ENCODE results near the gene VPS8. TPM values are rescaled to one million over a fixed set of nuclear protein-coding genes. Genes with fewer than 3 reads are reported as not detected.

VPS8 gene
- total RNA-seq, 1 donor from 2014 or later: 94.5 TPM

GRCh38 chr3:185075547-185075946 lies 263.6 kb downstream of the VPS8 start:
- Mint-ChIP-seq H3K4me1 (ENCODE audit: low read depth, unreplicated experiment) (peaks cover 19% of the 10 kb centered on the region), H3K27me3 (ENCODE audit: unreplicated experiment) (peaks cover 12% of the 10 kb centered on the region), H3K4me3 (ENCODE audit: unreplicated experiment) (no peak overlapping the region), H3K9me3 (ENCODE audit: unreplicated experiment) (peaks cover 10% of the 10 kb centered on the region), H3K36me3 (ENCODE audit: unreplicated experiment) (peaks cover 7% of the 10 kb centered on the region), H3K27ac (ENCODE audit: unreplicated experiment) (no peak overlapping the region)
- no peak for DNase-seq
- TF ChIP-seq CTCF (IDR thresholded peaks at IDR 0.05; ENCODE audit: partially characterized antibody, unreplicated experiment): no peak

- Mint-ChIP-seq H3K27ac (ENCODE audit: unreplicated experiment) (no peak overlapping the region), H3K36me3 (ENCODE audit: unreplicated experiment) (peaks cover 7% of the 10 kb centered on the region), H3K9me3 (ENCODE audit: unreplicated experiment) (peaks cover 8% of the 10 kb centered on the region), H3K4me3 (ENCODE audit: unreplicated experiment) (no peak overlapping the region), H3K4me1 (ENCODE audit: low read depth, unreplicated experiment) (peaks cover 12% of the 10 kb centered on the region), H3K27me3 (ENCODE audit: unreplicated experiment) (peaks cover 10% of the 10 kb centered on the region)
- no peak for TF ChIP-seq CTCF (IDR thresholded peaks at IDR 0.05; ENCODE audit: partially characterized antibody, unreplicated experiment)
- no peak for DNase-seq
Measured at GRCh38 chr3:185076219-185076618, 264.3 kb downstream of the VPS8 start.

DNA sequence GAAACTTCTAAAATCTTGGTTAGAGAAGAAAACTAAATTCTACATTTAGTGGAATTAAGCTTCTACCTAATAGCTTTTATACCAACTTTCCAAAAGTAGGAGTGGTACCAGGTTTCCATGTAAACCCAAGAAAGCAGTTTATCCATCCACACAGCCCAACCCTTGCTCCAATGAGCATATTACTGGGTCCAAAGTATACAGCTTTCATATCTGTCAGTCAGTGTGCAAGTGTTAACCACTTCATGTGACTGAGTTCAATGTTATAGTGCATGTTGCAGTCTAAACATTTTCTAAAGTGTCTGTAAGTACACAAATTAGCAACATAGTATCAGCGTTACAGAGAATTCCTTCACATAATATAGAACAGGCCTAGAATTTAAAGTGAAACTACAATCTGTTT lies 267.7 kb downstream of the VPS8 start:
- no peak for DNase-seq
- peaks cover 6% of the 10 kb centered on the region for H3K27me3 Mint-ChIP-seq (ENCODE audit: unreplicated experiment)
- peaks cover 2% of the 10 kb centered on the region for H3K4me1 Mint-ChIP-seq (ENCODE audit: low read depth, unreplicated experiment)
- H3K9me3 Mint-ChIP-seq (ENCODE audit: unreplicated experiment): peaks cover 4% of the 10 kb centered on the region
- TF ChIP-seq CTCF (IDR thresholded peaks at IDR 0.05; ENCODE audit: partially characterized antibody, unreplicated experiment): no peak
- no peak overlapping the region for H3K27ac Mint-ChIP-seq (ENCODE audit: unreplicated experiment)
- H3K36me3 Mint-ChIP-seq (ENCODE audit: unreplicated experiment): peaks cover 7% of the 10 kb centered on the region
- H3K4me3 Mint-ChIP-seq (ENCODE audit: unreplicated experiment): no peak overlapping the region

DNA sequence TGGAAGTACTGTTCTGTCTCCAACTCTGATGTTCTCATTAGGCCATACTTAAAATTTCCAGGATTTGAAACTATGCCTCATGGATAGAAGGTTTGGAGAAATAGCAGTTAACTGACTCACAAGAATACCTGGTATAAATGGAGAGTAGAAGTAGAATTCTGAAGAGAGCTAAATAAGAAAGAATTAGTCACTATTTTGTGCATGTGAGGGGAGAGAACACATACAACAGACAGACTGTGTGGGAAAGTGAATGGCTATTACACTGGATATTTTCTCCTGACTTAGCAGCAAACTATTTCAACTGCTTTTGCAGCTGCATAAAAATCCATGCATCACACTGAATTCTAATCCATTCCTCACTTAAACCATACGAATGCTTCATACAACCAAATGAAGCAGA lies 269.6 kb downstream of the VPS8 start:
- H3K27ac Mint-ChIP-seq (ENCODE audit: unreplicated experiment): no peak overlapping the region
- H3K4me3 Mint-ChIP-seq (ENCODE audit: unreplicated experiment): no peak overlapping the region
- TF ChIP-seq CTCF (IDR thresholded peaks at IDR 0.05; ENCODE audit: partially characterized antibody, unreplicated experiment): no peak
- H3K4me1 Mint-ChIP-seq (ENCODE audit: low read depth, unreplicated experiment): peaks cover 10% of the 10 kb centered on the region
- H3K27me3 Mint-ChIP-seq (ENCODE audit: unreplicated experiment): peaks cover 1% of the 10 kb centered on the region
- peaks cover 3% of the 10 kb centered on the region for H3K36me3 Mint-ChIP-seq (ENCODE audit: unreplicated experiment)
- H3K9me3 Mint-ChIP-seq (ENCODE audit: unreplicated experiment): peaks cover under 1% of the 10 kb centered on the region
- no peak for DNase-seq

- Mint-ChIP-seq H3K36me3 (ENCODE audit: unreplicated experiment) (no peaks in the 10 kb centered on the region), H3K9me3 (ENCODE audit: unreplicated experiment) (no peaks in the 10 kb centered on the region), H3K4me1 (ENCODE audit: low read depth, unreplicated experiment) (peaks cover 8% of the 10 kb centered on the region), H3K27me3 (ENCODE audit: unreplicated experiment) (peaks cover 1% of the 10 kb centered on the region), H3K4me3 (ENCODE audit: unreplicated experiment) (no peak overlapping the region), H3K27ac (ENCODE audit: unreplicated experiment) (peak overlapping the region; percentile 75)
- no peak for TF ChIP-seq CTCF (IDR thresholded peaks at IDR 0.05; ENCODE audit: partially characterized antibody, unreplicated experiment)
- DNase-seq: no peak
Measured at GRCh38 chr3:185082149-185082548, 270.2 kb downstream of the VPS8 start.

Data from glutamatergic neuron (in vitro differentiated cells).